Uterus (tissue), 2 donors: ENCODE measurements around the gene KIF26B.

Experiments
- POLR2A ChIP-seq, 2 donors: fragments of 450-650 bp; IDR thresholded peaks; one replicate each; pipeline ENCODE4 v1.6.1; 2016; ENCODE audit warnings: antibody characterized with exemption in 2 of 2, mild to moderate bottlenecking in 1 of 2, moderate library complexity in 1 of 2
- TF ChIP-seq, protein P1 (sequence below), 4 experiments: fragments of 200-600 bp in 2 of 4; fragments of 450-650 bp in 2 of 4; sonication (generic) in 2 of 4; IDR thresholded peaks; one replicate each; pipeline ENCODE4 v1.5.1; 2016 to 2019; ENCODE audit warnings: antibody characterized with exemption in 4 of 4, mild to moderate bottlenecking in 2 of 4, moderate library complexity in 1 of 4

GRCh38 chr1:245684166-245684565 is 529.4 kb downstream of the KIF26B start:
- TF ChIP-seq POLR2A (IDR thresholded peaks at IDR 0.05): no peak
- TF ChIP-seq, protein P1, sequence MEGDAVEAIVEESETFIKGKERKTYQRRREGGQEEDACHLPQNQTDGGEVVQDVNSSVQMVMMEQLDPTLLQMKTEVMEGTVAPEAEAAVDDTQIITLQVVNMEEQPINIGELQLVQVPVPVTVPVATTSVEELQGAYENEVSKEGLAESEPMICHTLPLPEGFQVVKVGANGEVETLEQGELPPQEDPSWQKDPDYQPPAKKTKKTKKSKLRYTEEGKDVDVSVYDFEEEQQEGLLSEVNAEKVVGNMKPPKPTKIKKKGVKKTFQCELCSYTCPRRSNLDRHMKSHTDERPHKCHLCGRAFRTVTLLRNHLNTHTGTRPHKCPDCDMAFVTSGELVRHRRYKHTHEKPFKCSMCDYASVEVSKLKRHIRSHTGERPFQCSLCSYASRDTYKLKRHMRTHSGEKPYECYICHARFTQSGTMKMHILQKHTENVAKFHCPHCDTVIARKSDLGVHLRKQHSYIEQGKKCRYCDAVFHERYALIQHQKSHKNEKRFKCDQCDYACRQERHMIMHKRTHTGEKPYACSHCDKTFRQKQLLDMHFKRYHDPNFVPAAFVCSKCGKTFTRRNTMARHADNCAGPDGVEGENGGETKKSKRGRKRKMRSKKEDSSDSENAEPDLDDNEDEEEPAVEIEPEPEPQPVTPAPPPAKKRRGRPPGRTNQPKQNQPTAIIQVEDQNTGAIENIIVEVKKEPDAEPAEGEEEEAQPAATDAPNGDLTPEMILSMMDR (IDR thresholded peaks at IDR 0.05): no peak
